Upper lobe of left lung (tissue), 6 donors: ENCODE results near the gene RESF1. TPM values are rescaled to one million over a fixed set of nuclear protein-coding genes. Genes with fewer than 3 reads are reported as not detected.

Experiments
- ATAC-seq, 2 donors: fragments of 200-7000 bp; cut with Tn5 transposase; one replicate each; pipeline ENCODE4 v1.9.1; 2022; ENCODE audit warnings: mild to moderate bottlenecking in 2 of 2, moderate library complexity in 2 of 2; ENCODE audit not compliant: low FRiP score in 2 of 2
- DNase-seq, 2 donors: peaks; one replicate each; pipeline ENCODE4 v3.0.0-alpha.2; 2019 to 2020
- H3K27ac ChIP-seq, 4 donors: fragments of 200-600 bp; sonication (generic); one replicate each; pipeline ENCODE4 v1.5.1; 2016 to 2019
- H3K27me3 ChIP-seq, 4 donors: fragments of 200-600 bp; sonication (generic); one replicate each; pipeline ENCODE4 v1.5.1; 2017 to 2019
- H3K36me3 ChIP-seq, 4 donors: fragments of 200-600 bp; sonication (generic); one replicate each; pipeline ENCODE4 v1.5.1; 2016 to 2019
- H3K4me1 ChIP-seq, 4 donors: fragments of 200-600 bp; sonication (generic); one replicate each; pipeline ENCODE4 v1.5.1; 2018 to 2019
- H3K4me3 ChIP-seq, 4 donors: fragments of 200-600 bp; sonication (generic); one replicate each; pipeline ENCODE4 v1.5.1; 2017 to 2019; ENCODE audit warnings: mild to moderate bottlenecking in 2 of 4, moderate library complexity in 1 of 4
- H3K9me3 ChIP-seq, 4 donors: fragments of 200-600 bp; sonication (generic); one replicate each; pipeline ENCODE4 v1.5.1; 2018 to 2019
- CTCF ChIP-seq, 6 experiments: fragments of 450-650 bp in 4 of 6; fragments of 200-600 bp in 2 of 6; sonication (generic) in 2 of 6; IDR thresholded peaks; one replicate each; pipeline ENCODE4 v1.5.1; 2016 to 2019; ENCODE audit warnings: antibody characterized with exemption in 6 of 6
- EP300 ChIP-seq, 4 donors: sonication (generic); formaldehyde crosslinking; IDR thresholded peaks; one replicate each; pipeline ENCODE4 v1.5.1; 2017; ENCODE audit warnings: antibody characterized with exemption in 4 of 4, control low read depth in 2 of 4
- POLR2A ChIP-seq, 4 donors: fragments of 450-650 bp; IDR thresholded peaks; one replicate each; pipeline ENCODE4 v1.5.1; 2016 to 2017; ENCODE audit warnings: antibody characterized with exemption in 4 of 4, mild to moderate bottlenecking in 2 of 4
- POLR2AphosphoS5 ChIP-seq, 2 donors: sonication (generic); formaldehyde crosslinking; IDR thresholded peaks; one replicate each; pipeline ENCODE4 v1.5.1; 2017; ENCODE audit warnings: antibody characterized with exemption in 2 of 2
- WGBS, 2 donors: methylation state at CpG; one replicate each; pipeline ENCODE4 v1.1.5; 2017 to 2018; 5-methylcytosine and 5-hydroxymethylcytosine counted together
- total RNA-seq, 6 donors: library from RNA; depleted of rRNA in 4 of 6; stranded (reverse); fragments of >200 nt in 4 of 6; gene quantifications; one replicate each; pipeline versions ENCODE4 v1.1.0 to v1.2.1, GENCODE V29; 2016 to 2021
- donor health status: DM: no; HTN: no; CAD: no; lungs with moderate emphysema.
- donor health status: DM: no; HTN: yes; CAD: no; lungs with severe emphysema.

The RESF1 gene
- total RNA-seq, 6 donors from 2014 or later, result 29.7 to 124 (median 64.8) TPM

DNA sequence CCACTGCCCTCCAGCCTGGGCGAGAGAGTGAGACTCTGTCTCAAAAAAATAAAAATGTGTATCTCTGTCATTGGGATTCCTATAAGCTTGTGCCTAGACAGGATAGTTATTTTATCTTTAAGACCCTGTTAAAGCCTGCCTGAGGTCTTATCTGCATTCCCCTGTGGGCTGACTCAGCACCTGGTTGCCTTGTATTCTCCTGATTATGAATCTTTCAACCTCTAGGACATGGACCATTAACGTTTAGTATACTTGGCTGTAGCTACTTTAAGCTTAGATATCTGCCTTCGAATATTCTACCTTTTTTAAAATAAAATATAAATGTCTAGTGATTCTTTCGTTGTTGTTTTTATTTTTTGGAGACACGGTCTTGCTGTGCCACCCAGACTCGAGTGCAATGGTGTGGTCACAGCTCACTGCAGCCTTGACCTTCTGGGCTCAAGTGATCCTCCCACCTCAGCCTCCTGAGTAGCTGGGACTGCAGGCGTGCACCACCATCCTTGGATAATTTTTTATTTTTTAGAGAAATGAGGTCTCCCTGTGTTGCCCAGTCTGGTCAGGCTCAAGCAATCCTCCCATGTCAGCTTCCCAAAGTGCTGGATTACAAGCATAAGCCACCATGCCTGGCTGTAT lies 41.3 kb downstream of the RESF1 start:
- ATAC-seq, result no peak

GRCh38 chr12:32002848-32003493 lies 43.8 kb downstream of the RESF1 start:
- H3K27me3 ChIP-seq, result no peaks in the 10 kb centered on the region
- no peak overlapping the region for H3K27ac ChIP-seq
- WGBS, 2 donors, result 74 to 100% methylated on average over 1 of the region's 1 CpG
- no peak for TF ChIP-seq CTCF (IDR thresholded peaks at IDR 0.05)
- H3K4me1 ChIP-seq, result no peaks in the 10 kb centered on the region
- H3K9me3 ChIP-seq, result no peaks in the 10 kb centered on the region
- H3K36me3 ChIP-seq, result peaks cover 9 to 35% (median 13%) of the 10 kb centered on the region in 4 donors
- no peak overlapping the region for H3K4me3 ChIP-seq
- no peak for ATAC-seq
- DNase-seq, result no peak

More for the DNA sequence above, 41.3 kb downstream of the RESF1 start:
- Histone ChIP-seq H3K36me3 (peaks cover 24 to 60% (median 32%) of the 10 kb centered on the region in 4 donors), H3K27ac (no peak overlapping the region), H3K4me3 (no peak overlapping the region), H3K27me3 (no peaks in the 10 kb centered on the region), H3K9me3 (no peaks in the 10 kb centered on the region), H3K4me1 (no peaks in the 10 kb centered on the region)
- 95 to 97% methylated on average over 7 of the region's 7 CpGs for WGBS, 2 donors
- TF ChIP-seq EP300 (IDR thresholded peaks at IDR 0.05) (no peak), POLR2A (IDR thresholded peaks at IDR 0.05) (no peak), POLR2AphosphoS5 (IDR thresholded peaks at IDR 0.05) (no peak), CTCF (IDR thresholded peaks at IDR 0.05) (no peak)
- DNase-seq, result no peak

DNA sequence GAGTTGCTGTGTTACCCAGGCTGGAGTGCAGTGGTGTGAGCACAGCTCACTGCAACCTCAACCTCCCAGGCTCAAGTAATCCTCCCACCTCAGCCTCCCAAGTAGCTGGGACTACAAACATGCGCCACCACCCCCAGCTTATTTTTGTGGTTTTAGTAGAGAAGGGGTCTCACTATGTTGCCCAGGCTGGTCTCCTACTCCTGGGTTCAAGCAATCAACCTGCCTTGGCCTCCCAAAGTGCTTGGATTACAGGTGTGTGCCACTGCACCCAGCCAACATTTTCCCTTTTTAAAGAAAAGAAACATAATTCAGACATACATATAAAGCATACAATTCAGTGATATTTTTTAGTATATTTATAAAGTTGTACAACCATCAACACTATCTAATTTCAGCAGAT lies 44.4 kb downstream of the RESF1 start:
- ATAC-seq (no peak), DNase-seq (no peak)
- H3K27me3 ChIP-seq, result no peaks in the 10 kb centered on the region
- no peaks in the 10 kb centered on the region for H3K4me1 ChIP-seq
- 100% methylated on average over 1 of the region's 1 CpG for WGBS, 2 donors
- H3K27ac ChIP-seq, result no peak overlapping the region
- H3K4me3 ChIP-seq, result no peak overlapping the region
- no peaks in the 10 kb centered on the region for H3K9me3 ChIP-seq
- peaks cover 2 to 28% (median 6%) of the 10 kb centered on the region in 4 donors for H3K36me3 ChIP-seq
- TF ChIP-seq EP300 (IDR thresholded peaks at IDR 0.05) (no peak), CTCF (IDR thresholded peaks at IDR 0.05) (no peak), POLR2A (IDR thresholded peaks at IDR 0.05) (no peak), POLR2AphosphoS5 (IDR thresholded peaks at IDR 0.05) (no peak)

DNA sequence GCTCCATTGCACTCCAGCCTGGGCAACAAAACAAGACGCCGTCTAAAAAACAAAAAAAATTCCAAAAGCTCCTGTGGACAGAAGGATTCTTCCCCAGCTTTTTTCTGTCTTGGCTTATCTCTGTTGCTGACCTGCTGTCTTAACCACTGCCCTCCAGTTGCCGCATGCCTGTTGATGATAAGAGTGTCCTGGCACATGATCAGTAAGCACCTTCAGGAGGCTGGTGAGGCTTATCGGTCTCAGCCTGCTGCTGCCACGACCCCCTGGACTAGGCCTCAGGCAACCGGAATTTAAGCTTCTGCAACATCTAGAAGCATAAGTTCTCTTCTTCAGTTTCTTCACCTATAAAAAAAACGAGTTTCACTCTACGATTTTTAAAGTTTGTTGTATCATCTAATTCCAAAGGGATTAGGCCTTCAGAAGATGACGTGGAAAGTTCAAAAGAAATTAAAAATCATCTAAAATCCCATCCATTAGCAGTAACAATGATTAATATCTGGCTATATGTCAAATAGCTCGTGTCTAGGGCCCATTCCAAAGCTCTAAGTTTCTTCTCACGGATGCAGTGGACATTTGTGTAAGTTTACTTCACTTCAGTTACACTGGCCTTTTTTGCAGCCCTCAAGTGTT lies 46.4 kb downstream of the RESF1 start:
- WGBS, 2 donors, result 57 to 58% methylated on average over 11 of the region's 11 CpGs
- DNase-seq (no peak), ATAC-seq (no peak)
- Histone ChIP-seq H3K4me1 (no peaks in the 10 kb centered on the region), H3K27ac (no peak overlapping the region), H3K27me3 (no peaks in the 10 kb centered on the region), H3K36me3 (peaks cover 0 to 10% (median 2%) of the 10 kb centered on the region in 4 donors), H3K4me3 (no peak overlapping the region), H3K9me3 (no peaks in the 10 kb centered on the region)
- no peak for TF ChIP-seq POLR2A (IDR thresholded peaks at IDR 0.05)
- no peak for TF ChIP-seq POLR2AphosphoS5 (IDR thresholded peaks at IDR 0.05)
- TF ChIP-seq CTCF (IDR thresholded peaks at IDR 0.05), result no peak
- TF ChIP-seq EP300 (IDR thresholded peaks at IDR 0.05), result no peak

Other genes starting within 250 kb of the RESF1 start
- 10 to 100 TPM in 1 of 6 donors, 1 to 10 TPM in 5; 2.1 to 15.9 (median 5.7) TPM for gene AMN1, start 230.4 kb upstream of the RESF1 start, total RNA-seq
- 10 to 100 TPM; 11.3 to 44.0 (median 15.4) TPM for gene BICD1, start 147.4 kb downstream of the RESF1 start, total RNA-seq